Head of caudate nucleus (tissue), 42 donors: ENCODE results near the gene ZNF593OS.
A peak's percentile ranks its signal among the peaks of the same experiment; 100 is the strongest.

ENCODE experiments used
- DNase-seq, 42 donors: peaks; one replicate each; pipeline versions ENCODE4 v3.0.0 to v3.0.0-alpha.2; 2020 to 2021; ENCODE audit warnings: mixed read lengths in 7 of 42
- intact Hi-C: fragments of 100-400 bp; cut with DNase I; formaldehyde crosslinking; loops from one replicate; pipeline ENCODE4 v1.15.0; 2022

The ZNF593OS gene

GRCh38 chr1:26188477-26188876 is 16.8 kb upstream of the ZNF593OS start:
- peak in 13 of 42 donors; percentile 14 to 59 (median 30) for DNase-seq
- intact Hi-C loops: no loop called here

- DNase-seq: no peak
- intact Hi-C loops: no loop called here
Measured at GRCh38 chr1:26187882-26188281, 16.2 kb upstream of the ZNF593OS start.

- DNase-seq: no peak
- intact Hi-C loops: no loop called here
Measured at GRCh38 chr1:26184883-26185282, 13.3 kb upstream of the ZNF593OS start.

GRCh38 chr1:26184086-26184485 is 12.5 kb upstream of the ZNF593OS start:
- intact Hi-C loops: no loop called here

GRCh38 chr1:26182383-26182696 is 10.7 kb upstream of the ZNF593OS start:
- no peak for DNase-seq
- intact Hi-C loops: no loop called here

More at GRCh38 chr1:26184086-26184485, 12.5 kb upstream of the ZNF593OS start:
- DNase-seq: no peak

GRCh38 chr1:26181586-26182382 is 10.2 kb upstream of the ZNF593OS start:
- intact Hi-C loops: no loop called here
- no peak for DNase-seq

GRCh38 chr1:26180010-26180506 is 8.4 kb upstream of the ZNF593OS start:
- DNase-seq: no peak
- intact Hi-C loops: no loop called here

- DNase-seq: no peak
Measured at GRCh38 chr1:26177182-26177684, 5.6 kb upstream of the ZNF593OS start, which contains the start of gene CNKSR1. Gene CNKSR1 (plus strand): TSS chr1:26177491. CDS start chr1:26177548, 57 bp downstream.

GRCh38 chr1:26175346-26175745 is 3.7 kb upstream of the ZNF593OS start:
- no peak for DNase-seq
- intact Hi-C loops: no loop called here

More at GRCh38 chr1:26177182-26177684, 5.6 kb upstream of the ZNF593OS start, which contains the start of gene CNKSR1:
- intact Hi-C loops: no loop called here

- no peak for DNase-seq
- intact Hi-C loops: no loop called here
Measured at GRCh38 chr1:26170472-26170821, 1.2 kb downstream of the ZNF593OS start.

- peak; percentile 84 to 96 (median 93) for DNase-seq
- intact Hi-C loops: loop anchor here (5.0 kb wide), 1 partner anchor 62 kb away; the partner anchor contains the start of gene CEP85
Measured at GRCh38 chr1:26169669-26170471, 1.8 kb downstream of the ZNF593OS start, which contains the start of gene ZNF593. Gene ZNF593 (plus strand): TSS chr1:26169908. CDS start chr1:26169984, 76 bp downstream.

- peak in 1 of 42 donors; percentile 13 for DNase-seq
- intact Hi-C loops: loop anchor here (5.0 kb wide), 1 partner anchor 63 kb away; the partner anchor contains the start of gene CEP85
Measured at GRCh38 chr1:26169198-26169554, 2.5 kb downstream of the ZNF593OS start.

- intact Hi-C loops: loop anchor here (5.0 kb wide), 1 partner anchor 64 kb away; the partner anchor contains the start of gene CEP85
- DNase-seq: no peak
Measured at GRCh38 chr1:26168410-26169197, 3.0 kb downstream of the ZNF593OS start, which contains the start of gene C1orf232. Gene C1orf232 (minus strand): TSS chr1:26168963. CDS start chr1:26168499, 464 bp downstream.

- intact Hi-C loops: loop anchor here (5.0 kb wide), 1 partner anchor 66 kb away; the partner anchor contains the start of gene CEP85
- DNase-seq: no peak
Measured at GRCh38 chr1:26166719-26167281, 4.8 kb downstream of the ZNF593OS start.

- intact Hi-C loops: loop anchor here (5.0 kb wide), 2 partner anchors 53 to 67 kb away; partner anchors contain the start of genes CEP85 and PDIK1L
- DNase-seq: no peak
Measured at GRCh38 chr1:26164861-26165842, 6.5 kb downstream of the ZNF593OS start.

- intact Hi-C loops: loop anchor here (5.0 kb wide), 1 partner anchor 52 kb away; the partner anchor contains the start of gene PDIK1L
Measured at GRCh38 chr1:26164036-26164860, 7.4 kb downstream of the ZNF593OS start.

More at GRCh38 chr1:26164036-26164860, 7.4 kb downstream of the ZNF593OS start:
- peak in 34 of 42 donors; percentile 23 to 78 (median 54) for DNase-seq
